GM21786 (cell line): ENCODE results near the gene HDAC1.

Experiments
- ATAC-seq: cut with Tn5 transposase; IDR thresholded peaks from one replicate; pipeline ENCODE4 v1.9.1; 2021; ENCODE audit not compliant: unreplicated experiment

The HDAC1 gene

GRCh38 chr1:32364836-32365235 is 73.0 kb downstream of the HDAC1 start:
- ATAC-seq, result no peak

- ATAC-seq, result no peak
Observed at GRCh38 chr1:32365445-32365844, 73.6 kb downstream of the HDAC1 start.

GRCh38 chr1:32367912-32368635 is 76.2 kb downstream of the HDAC1 start:
- no peak for ATAC-seq

GRCh38 chr1:32372149-32372756 is 80.4 kb downstream of the HDAC1 start:
- no peak for ATAC-seq

- no peak for ATAC-seq
Observed at GRCh38 chr1:32373996-32374592, 82.2 kb downstream of the HDAC1 start.

- ATAC-seq, result no peak
Observed at GRCh38 chr1:32376199-32376598, 84.3 kb downstream of the HDAC1 start.

GRCh38 chr1:32377541-32378220 is 85.8 kb downstream of the HDAC1 start:
- ATAC-seq, result no peak

- no peak for ATAC-seq
Observed at GRCh38 chr1:32380057-32380456, 88.2 kb downstream of the HDAC1 start.
